Measurements from ENCODE around the gene SUMF2. TPM values are rescaled to one million over a fixed set of nuclear protein-coding genes. Genes with fewer than 3 reads are reported as not detected.

The SUMF2 gene
- total and polyA plus RNA-seq, 2 of the 13 experiments (the other 11 are each of a cell fraction or from before 2014, with no cell fraction given): 48.9 to 54.4 TPM

GRCh38 chr7:56063882-56064625 is at the start of gene SUMF2 (continued):
- TF ChIP-seq ZNF580 (CRISPR knock-in tag; IDR thresholded peaks at IDR 0.05; ENCODE audit: borderline replicate concordance, low read depth) (0 out of 2 replicates have a peak, but pooled peaks have one; percentile 60), MED13 (CRISPR knock-in tag; IDR thresholded peaks at IDR 0.05) (no peak), ZNF883 (CRISPR knock-in tag; IDR thresholded peaks at IDR 0.05; ENCODE audit: not compliant biosample characterization) (peak; percentile 82), GTF2F1 (IDR thresholded peaks at IDR 0.05; ENCODE audit: low read length) (no peak), ZNF362 (CRISPR knock-in tag; IDR thresholded peaks at IDR 0.05; ENCODE audit: borderline replicate concordance) (no peak), ZIK1 (CRISPR knock-in tag; IDR thresholded peaks at IDR 0.05; ENCODE audit: borderline replicate concordance, low read depth) (peak; percentile 63; the same call in 1 of the 2 replicates), ZSCAN22 (CRISPR knock-in tag; IDR thresholded peaks at IDR 0.05) (no peak), ZNF232 (CRISPR knock-in tag; IDR thresholded peaks at IDR 0.05; ENCODE audit: borderline replicate concordance) (peak; percentile 69; the same call in 1 of the 2 replicates), SMARCC2 (IDR thresholded peaks at IDR 0.05) (no peak), ATF6 (CRISPR knock-in tag; conservative IDR thresholded peaks at IDR 0.05) (no peak), KDM1A (CRISPR knock-in tag; IDR thresholded peaks at IDR 0.05) (no peak), ZSCAN30 (CRISPR knock-in tag; IDR thresholded peaks at IDR 0.05) (no peak), JARID2 (CRISPR knock-in tag; IDR thresholded peaks at IDR 0.05; ENCODE audit: insufficient replicate concordance) (peak; percentile 41), HNF1B (CRISPR knock-in tag; IDR thresholded peaks at IDR 0.05) (no peak), ZNF569 (CRISPR knock-in tag; IDR thresholded peaks at IDR 0.05; ENCODE audit: borderline replicate concordance) (no peak), MAZ (IDR thresholded peaks at IDR 0.05; ENCODE audit: borderline replicate concordance, low read depth, low read length) (no peak), MAZ (CRISPR knock-in tag; IDR thresholded peaks at IDR 0.05; ENCODE audit: low read depth) (peak; percentile 89), NR2F6 (IDR thresholded peaks at IDR 0.05) (no peak), NR2F6 (CRISPR knock-in tag; IDR thresholded peaks at IDR 0.05) (peak; percentile 41; the same call in 1 of the 2 replicates), SP1 (IDR thresholded peaks at IDR 0.05) (no peak), SP1 (CRISPR knock-in tag; IDR thresholded peaks at IDR 0.05) (no peak), WIZ (CRISPR knock-in tag; IDR thresholded peaks at IDR 0.05) (no peak), KDM2A (CRISPR knock-in tag; IDR thresholded peaks at IDR 0.05; ENCODE audit: borderline replicate concordance, low read depth) (peak; percentile 100), ZNF598 (CRISPR knock-in tag; IDR thresholded peaks at IDR 0.05; ENCODE audit: borderline replicate concordance) (peak; percentile 52; the same call in 1 of the 2 replicates), ZNF124 (CRISPR knock-in tag; IDR thresholded peaks at IDR 0.05) (no peak; the same call in 1 of the 2 replicates), IRF2 (CRISPR knock-in tag; IDR thresholded peaks at IDR 0.05) (peak; percentile 60), ZNF414 (CRISPR knock-in tag; IDR thresholded peaks at IDR 0.05) (peak; percentile 91)

Data from HepG2 (cell line).